ENCODE data around the gene RBKS. TPM values are rescaled to one million over a fixed set of nuclear protein-coding genes. Genes with fewer than 3 reads are reported as not detected.

RBKS gene
- total and polyA plus RNA-seq, 2 of the 13 experiments (the other 11 are each of a cell fraction or from before 2014, with no cell fraction given) = 7.7 to 8.3 TPM

GRCh38 chr2:27875089-27875881 lies 14.9 kb downstream of the RBKS start (continued):
- TF ChIP-seq SMYD3 (CRISPR knock-in tag; IDR thresholded peaks at IDR 0.05) (peak; percentile 51; the same call in 1 of the 2 replicates), NFE2L1 (CRISPR knock-in tag; IDR thresholded peaks at IDR 0.05; ENCODE audit: borderline replicate concordance) (no peak), ZNF501 (CRISPR knock-in tag; IDR thresholded peaks at IDR 0.05) (peak; percentile 64; the same call in 1 of the 2 replicates), NFIC (IDR thresholded peaks at IDR 0.05; ENCODE audit: low read length) (peak; percentile 91; the same call in 1 of the 2 replicates), HHEX (CRISPR knock-in tag; IDR thresholded peaks at IDR 0.05) (peak; percentile 29), ZNF605 (CRISPR knock-in tag; IDR thresholded peaks at IDR 0.05) (peak; percentile 41), PAWR (CRISPR knock-in tag; IDR thresholded peaks at IDR 0.05; ENCODE audit: borderline replicate concordance) (no peak), ZMYM4 (CRISPR knock-in tag; IDR thresholded peaks at IDR 0.05) (peak; percentile 56), NR2F1 (CRISPR knock-in tag; IDR thresholded peaks at IDR 0.05) (peak; percentile 67 to 85; a peak in 2 of 4 replicates), STAT6 (CRISPR knock-in tag; IDR thresholded peaks at IDR 0.05; ENCODE audit: borderline replicate concordance) (no peak), ELF3 (CRISPR knock-in tag; IDR thresholded peaks at IDR 0.05) (peak; percentile 72), SMAD3 (CRISPR knock-in tag; IDR thresholded peaks at IDR 0.05) (no peak), TCF7 (IDR thresholded peaks at IDR 0.05; ENCODE audit: low read depth) (peak; percentile 75)
- TF ChIP-seq, protein P1, sequence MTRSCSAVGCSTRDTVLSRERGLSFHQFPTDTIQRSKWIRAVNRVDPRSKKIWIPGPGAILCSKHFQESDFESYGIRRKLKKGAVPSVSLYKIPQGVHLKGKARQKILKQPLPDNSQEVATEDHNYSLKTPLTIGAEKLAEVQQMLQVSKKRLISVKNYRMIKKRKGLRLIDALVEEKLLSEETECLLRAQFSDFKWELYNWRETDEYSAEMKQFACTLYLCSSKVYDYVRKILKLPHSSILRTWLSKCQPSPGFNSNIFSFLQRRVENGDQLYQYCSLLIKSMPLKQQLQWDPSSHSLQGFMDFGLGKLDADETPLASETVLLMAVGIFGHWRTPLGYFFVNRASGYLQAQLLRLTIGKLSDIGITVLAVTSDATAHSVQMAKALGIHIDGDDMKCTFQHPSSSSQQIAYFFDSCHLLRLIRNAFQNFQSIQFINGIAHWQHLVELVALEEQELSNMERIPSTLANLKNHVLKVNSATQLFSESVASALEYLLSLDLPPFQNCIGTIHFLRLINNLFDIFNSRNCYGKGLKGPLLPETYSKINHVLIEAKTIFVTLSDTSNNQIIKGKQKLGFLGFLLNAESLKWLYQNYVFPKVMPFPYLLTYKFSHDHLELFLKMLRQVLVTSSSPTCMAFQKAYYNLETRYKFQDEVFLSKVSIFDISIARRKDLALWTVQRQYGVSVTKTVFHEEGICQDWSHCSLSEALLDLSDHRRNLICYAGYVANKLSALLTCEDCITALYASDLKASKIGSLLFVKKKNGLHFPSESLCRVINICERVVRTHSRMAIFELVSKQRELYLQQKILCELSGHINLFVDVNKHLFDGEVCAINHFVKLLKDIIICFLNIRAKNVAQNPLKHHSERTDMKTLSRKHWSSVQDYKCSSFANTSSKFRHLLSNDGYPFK (CRISPR knock-in tag; IDR thresholded peaks at IDR 0.05; ENCODE audit: borderline replicate concordance) = no peak
- TF ChIP-seq, protein P2, sequence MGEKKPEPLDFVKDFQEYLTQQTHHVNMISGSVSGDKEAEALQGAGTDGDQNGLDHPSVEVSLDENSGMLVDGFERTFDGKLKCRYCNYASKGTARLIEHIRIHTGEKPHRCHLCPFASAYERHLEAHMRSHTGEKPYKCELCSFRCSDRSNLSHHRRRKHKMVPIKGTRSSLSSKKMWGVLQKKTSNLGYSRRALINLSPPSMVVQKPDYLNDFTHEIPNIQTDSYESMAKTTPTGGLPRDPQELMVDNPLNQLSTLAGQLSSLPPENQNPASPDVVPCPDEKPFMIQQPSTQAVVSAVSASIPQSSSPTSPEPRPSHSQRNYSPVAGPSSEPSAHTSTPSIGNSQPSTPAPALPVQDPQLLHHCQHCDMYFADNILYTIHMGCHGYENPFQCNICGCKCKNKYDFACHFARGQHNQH (CRISPR knock-in tag; IDR thresholded peaks at IDR 0.05) = peak; percentile 72; the same call in 1 of the 2 replicates
- TF ChIP-seq, protein P3, sequence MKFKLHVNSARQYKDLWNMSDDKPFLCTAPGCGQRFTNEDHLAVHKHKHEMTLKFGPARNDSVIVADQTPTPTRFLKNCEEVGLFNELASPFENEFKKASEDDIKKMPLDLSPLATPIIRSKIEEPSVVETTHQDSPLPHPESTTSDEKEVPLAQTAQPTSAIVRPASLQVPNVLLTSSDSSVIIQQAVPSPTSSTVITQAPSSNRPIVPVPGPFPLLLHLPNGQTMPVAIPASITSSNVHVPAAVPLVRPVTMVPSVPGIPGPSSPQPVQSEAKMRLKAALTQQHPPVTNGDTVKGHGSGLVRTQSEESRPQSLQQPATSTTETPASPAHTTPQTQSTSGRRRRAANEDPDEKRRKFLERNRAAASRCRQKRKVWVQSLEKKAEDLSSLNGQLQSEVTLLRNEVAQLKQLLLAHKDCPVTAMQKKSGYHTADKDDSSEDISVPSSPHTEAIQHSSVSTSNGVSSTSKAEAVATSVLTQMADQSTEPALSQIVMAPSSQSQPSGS (CRISPR knock-in tag; IDR thresholded peaks at IDR 0.05) = peak; percentile 80
- TF ChIP-seq, protein P4, sequence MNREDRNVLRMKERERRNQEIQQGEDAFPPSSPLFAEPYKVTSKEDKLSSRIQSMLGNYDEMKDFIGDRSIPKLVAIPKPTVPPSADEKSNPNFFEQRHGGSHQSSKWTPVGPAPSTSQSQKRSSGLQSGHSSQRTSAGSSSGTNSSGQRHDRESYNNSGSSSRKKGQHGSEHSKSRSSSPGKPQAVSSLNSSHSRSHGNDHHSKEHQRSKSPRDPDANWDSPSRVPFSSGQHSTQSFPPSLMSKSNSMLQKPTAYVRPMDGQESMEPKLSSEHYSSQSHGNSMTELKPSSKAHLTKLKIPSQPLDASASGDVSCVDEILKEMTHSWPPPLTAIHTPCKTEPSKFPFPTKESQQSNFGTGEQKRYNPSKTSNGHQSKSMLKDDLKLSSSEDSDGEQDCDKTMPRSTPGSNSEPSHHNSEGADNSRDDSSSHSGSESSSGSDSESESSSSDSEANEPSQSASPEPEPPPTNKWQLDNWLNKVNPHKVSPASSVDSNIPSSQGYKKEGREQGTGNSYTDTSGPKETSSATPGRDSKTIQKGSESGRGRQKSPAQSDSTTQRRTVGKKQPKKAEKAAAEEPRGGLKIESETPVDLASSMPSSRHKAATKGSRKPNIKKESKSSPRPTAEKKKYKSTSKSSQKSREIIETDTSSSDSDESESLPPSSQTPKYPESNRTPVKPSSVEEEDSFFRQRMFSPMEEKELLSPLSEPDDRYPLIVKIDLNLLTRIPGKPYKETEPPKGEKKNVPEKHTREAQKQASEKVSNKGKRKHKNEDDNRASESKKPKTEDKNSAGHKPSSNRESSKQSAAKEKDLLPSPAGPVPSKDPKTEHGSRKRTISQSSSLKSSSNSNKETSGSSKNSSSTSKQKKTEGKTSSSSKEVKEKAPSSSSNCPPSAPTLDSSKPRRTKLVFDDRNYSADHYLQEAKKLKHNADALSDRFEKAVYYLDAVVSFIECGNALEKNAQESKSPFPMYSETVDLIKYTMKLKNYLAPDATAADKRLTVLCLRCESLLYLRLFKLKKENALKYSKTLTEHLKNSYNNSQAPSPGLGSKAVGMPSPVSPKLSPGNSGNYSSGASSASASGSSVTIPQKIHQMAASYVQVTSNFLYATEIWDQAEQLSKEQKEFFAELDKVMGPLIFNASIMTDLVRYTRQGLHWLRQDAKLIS (CRISPR knock-in tag; IDR thresholded peaks at IDR 0.05) = no peak

Measured in HepG2 (cell line).